ENCODE data around the gene RPL37.
"Not testable (repeated sequence)": the region's sequence is repeated elsewhere in the genome, so short reads cannot be mapped to it uniquely, and the experiment has no call there.

Gene RPL37

GRCh38 chr5:40827188-40827977 lies 7.6 kb downstream of the RPL37 start:
- H3K4me1 ChIP-seq (ENCODE audit: control insufficient read depth in 1 of 2, insufficient read depth in 2 of 2, low read length in 2 of 2) = peaks cover 5 to 8% of the 10 kb centered on the region in 2 donors
- H3K36me3 ChIP-seq (ENCODE audit: control insufficient read depth in 1 of 2, insufficient read depth in 2 of 2, low read length in 2 of 2) = peaks cover 42 to 61% of the 10 kb centered on the region in 2 donors
- no peak overlapping the region for H3K27ac ChIP-seq (ENCODE audit: low read depth, low read length)
- no peak overlapping the region for H3K9ac ChIP-seq (ENCODE audit: low read depth in 1 of 2, low read length in 2 of 2)
- no peak overlapping the region for H3K4me3 ChIP-seq (ENCODE audit: low read depth in 1 of 2, low read length in 2 of 2)
- no peaks in the 10 kb centered on the region for H3K9me3 ChIP-seq (ENCODE audit: control insufficient read depth in 1 of 2, low read length in 2 of 2)
- no peaks in the 10 kb centered on the region for H3K27me3 ChIP-seq (ENCODE audit: control insufficient read depth in 1 of 2, insufficient read depth in 2 of 2, low read length in 2 of 2)

- Histone ChIP-seq H3K4me3 (ENCODE audit: low read depth in 1 of 2, low read length in 2 of 2) (no peak overlapping the region), H3K4me1 (ENCODE audit: control insufficient read depth in 1 of 2, insufficient read depth in 2 of 2, low read length in 2 of 2) (peaks cover 0 to under 1% of the 10 kb centered on the region in 2 donors), H3K36me3 (ENCODE audit: control insufficient read depth in 1 of 2, insufficient read depth in 2 of 2, low read length in 2 of 2) (peaks cover 35 to 53% of the 10 kb centered on the region in 2 donors), H3K27ac (ENCODE audit: low read depth, low read length) (no peak overlapping the region), H3K9ac (ENCODE audit: low read depth in 1 of 2, low read length in 2 of 2) (no peak overlapping the region), H3K9me3 (ENCODE audit: control insufficient read depth in 1 of 2, low read length in 2 of 2) (no peaks in the 10 kb centered on the region), H3K27me3 (ENCODE audit: control insufficient read depth in 1 of 2, insufficient read depth in 2 of 2, low read length in 2 of 2) (no peaks in the 10 kb centered on the region)
Measured at GRCh38 chr5:40826489-40827187, 8.4 kb downstream of the RPL37 start.

- not testable (repeated sequence) for H3K9ac ChIP-seq (ENCODE audit: low read depth in 1 of 2, low read length in 2 of 2); H3K4me1 ChIP-seq (ENCODE audit: control insufficient read depth in 1 of 2, insufficient read depth in 2 of 2, low read length in 2 of 2); H3K27ac ChIP-seq (ENCODE audit: low read depth, low read length); H3K4me3 ChIP-seq (ENCODE audit: low read depth in 1 of 2, low read length in 2 of 2); H3K27me3 ChIP-seq (ENCODE audit: control insufficient read depth in 1 of 2, insufficient read depth in 2 of 2, low read length in 2 of 2); H3K9me3 ChIP-seq (ENCODE audit: control insufficient read depth in 1 of 2, low read length in 2 of 2)
- peaks cover 25 to 42% of the 10 kb centered on the region in 2 donors for H3K36me3 ChIP-seq (ENCODE audit: control insufficient read depth in 1 of 2, insufficient read depth in 2 of 2, low read length in 2 of 2)
Measured at GRCh38 chr5:40825461-40826043, 9.5 kb downstream of the RPL37 start.

- H3K4me1 ChIP-seq (ENCODE audit: control insufficient read depth in 1 of 2, insufficient read depth in 2 of 2, low read length in 2 of 2) = no peaks in the 10 kb centered on the region
- H3K27me3 ChIP-seq (ENCODE audit: control insufficient read depth in 1 of 2, insufficient read depth in 2 of 2, low read length in 2 of 2) = no peaks in the 10 kb centered on the region
- H3K9ac ChIP-seq (ENCODE audit: low read depth in 1 of 2, low read length in 2 of 2) = no peak overlapping the region
- peaks cover 16 to 22% of the 10 kb centered on the region in 2 donors for H3K36me3 ChIP-seq (ENCODE audit: control insufficient read depth in 1 of 2, insufficient read depth in 2 of 2, low read length in 2 of 2)
- H3K27ac ChIP-seq (ENCODE audit: low read depth, low read length) = no peak overlapping the region
- no peaks in the 10 kb centered on the region for H3K9me3 ChIP-seq (ENCODE audit: control insufficient read depth in 1 of 2, low read length in 2 of 2)
- H3K4me3 ChIP-seq (ENCODE audit: low read depth in 1 of 2, low read length in 2 of 2) = no peak overlapping the region
Measured at GRCh38 chr5:40823459-40823858, 11.6 kb downstream of the RPL37 start.

- H3K27ac ChIP-seq (ENCODE audit: low read depth, low read length) = no peak overlapping the region
- H3K4me3 ChIP-seq (ENCODE audit: low read depth in 1 of 2, low read length in 2 of 2) = no peak overlapping the region
- no peak overlapping the region for H3K9ac ChIP-seq (ENCODE audit: low read depth in 1 of 2, low read length in 2 of 2)
- H3K4me1 ChIP-seq (ENCODE audit: control insufficient read depth in 1 of 2, insufficient read depth in 2 of 2, low read length in 2 of 2) = no peaks in the 10 kb centered on the region
- no peaks in the 10 kb centered on the region for H3K27me3 ChIP-seq (ENCODE audit: control insufficient read depth in 1 of 2, insufficient read depth in 2 of 2, low read length in 2 of 2)
- H3K9me3 ChIP-seq (ENCODE audit: control insufficient read depth in 1 of 2, low read length in 2 of 2) = no peaks in the 10 kb centered on the region
- H3K36me3 ChIP-seq (ENCODE audit: control insufficient read depth in 1 of 2, insufficient read depth in 2 of 2, low read length in 2 of 2) = no peaks in the 10 kb centered on the region
Measured at GRCh38 chr5:40813698-40814281, 21.2 kb downstream of the RPL37 start.

- Histone ChIP-seq H3K9me3 (ENCODE audit: control insufficient read depth in 1 of 2, low read length in 2 of 2) (no peaks in the 10 kb centered on the region), H3K4me1 (ENCODE audit: control insufficient read depth in 1 of 2, insufficient read depth in 2 of 2, low read length in 2 of 2) (no peaks in the 10 kb centered on the region), H3K4me3 (ENCODE audit: low read depth in 1 of 2, low read length in 2 of 2) (no peak overlapping the region), H3K36me3 (ENCODE audit: control insufficient read depth in 1 of 2, insufficient read depth in 2 of 2, low read length in 2 of 2) (no peaks in the 10 kb centered on the region), H3K9ac (ENCODE audit: low read depth in 1 of 2, low read length in 2 of 2) (no peak overlapping the region), H3K27ac (ENCODE audit: low read depth, low read length) (no peak overlapping the region), H3K27me3 (ENCODE audit: control insufficient read depth in 1 of 2, insufficient read depth in 2 of 2, low read length in 2 of 2) (no peaks in the 10 kb centered on the region)
Measured at GRCh38 chr5:40812125-40812524, 22.9 kb downstream of the RPL37 start.

GRCh38 chr5:40801771-40802562 lies 33.1 kb downstream of the RPL37 start:
- Histone ChIP-seq H3K4me1 (ENCODE audit: control insufficient read depth in 1 of 2, insufficient read depth in 2 of 2, low read length in 2 of 2) (peaks cover 0 to 3% of the 10 kb centered on the region in 2 donors), H3K36me3 (ENCODE audit: control insufficient read depth in 1 of 2, insufficient read depth in 2 of 2, low read length in 2 of 2) (no peaks in the 10 kb centered on the region), H3K27ac (ENCODE audit: low read depth, low read length) (no peak overlapping the region), H3K4me3 (ENCODE audit: low read depth in 1 of 2, low read length in 2 of 2) (no peak overlapping the region), H3K9ac (ENCODE audit: low read depth in 1 of 2, low read length in 2 of 2) (no peak overlapping the region), H3K9me3 (ENCODE audit: control insufficient read depth in 1 of 2, low read length in 2 of 2) (no peaks in the 10 kb centered on the region), H3K27me3 (ENCODE audit: control insufficient read depth in 1 of 2, insufficient read depth in 2 of 2, low read length in 2 of 2) (no peaks in the 10 kb centered on the region)

GRCh38 chr5:40799258-40799657 lies 35.8 kb downstream of the RPL37 start:
- H3K27ac ChIP-seq (ENCODE audit: low read depth, low read length) = no peak overlapping the region

GRCh38 chr5:40798801-40799210 lies 36.2 kb downstream of the RPL37 start:
- peak overlapping the region; percentile 52 to 86 for H3K9ac ChIP-seq (ENCODE audit: low read depth in 1 of 2, low read length in 2 of 2)

More at GRCh38 chr5:40799258-40799657, 35.8 kb downstream of the RPL37 start:
- Histone ChIP-seq H3K9me3 (ENCODE audit: control insufficient read depth in 1 of 2, low read length in 2 of 2) (no peaks in the 10 kb centered on the region), H3K4me3 (ENCODE audit: low read depth in 1 of 2, low read length in 2 of 2) (no peak overlapping the region), H3K9ac (ENCODE audit: low read depth in 1 of 2, low read length in 2 of 2) (no peak overlapping the region), H3K4me1 (ENCODE audit: control insufficient read depth in 1 of 2, insufficient read depth in 2 of 2, low read length in 2 of 2) (peaks cover 10 to 16% of the 10 kb centered on the region in 2 donors), H3K36me3 (ENCODE audit: control insufficient read depth in 1 of 2, insufficient read depth in 2 of 2, low read length in 2 of 2) (no peaks in the 10 kb centered on the region), H3K27me3 (ENCODE audit: control insufficient read depth in 1 of 2, insufficient read depth in 2 of 2, low read length in 2 of 2) (no peaks in the 10 kb centered on the region)

More at GRCh38 chr5:40798801-40799210, 36.2 kb downstream of the RPL37 start:
- no peak overlapping the region for H3K27ac ChIP-seq (ENCODE audit: low read depth, low read length)
- peak overlapping the region; percentile 89 to 96 for H3K4me3 ChIP-seq (ENCODE audit: low read depth in 1 of 2, low read length in 2 of 2)
- H3K9me3 ChIP-seq (ENCODE audit: control insufficient read depth in 1 of 2, low read length in 2 of 2) = no peaks in the 10 kb centered on the region
- H3K27me3 ChIP-seq (ENCODE audit: control insufficient read depth in 1 of 2, insufficient read depth in 2 of 2, low read length in 2 of 2) = no peaks in the 10 kb centered on the region
- H3K4me1 ChIP-seq (ENCODE audit: control insufficient read depth in 1 of 2, insufficient read depth in 2 of 2, low read length in 2 of 2) = peaks cover 10 to 16% of the 10 kb centered on the region in 2 donors
- no peaks in the 10 kb centered on the region for H3K36me3 ChIP-seq (ENCODE audit: control insufficient read depth in 1 of 2, insufficient read depth in 2 of 2, low read length in 2 of 2)
